Measurements from ENCODE around the gene MARK4. TPM values are rescaled to one million over a fixed set of nuclear protein-coding genes. Genes with fewer than 3 reads are reported as not detected.

Gene MARK4
- total RNA-seq, 1 donor from 2014 or later = 165 TPM

DNA sequence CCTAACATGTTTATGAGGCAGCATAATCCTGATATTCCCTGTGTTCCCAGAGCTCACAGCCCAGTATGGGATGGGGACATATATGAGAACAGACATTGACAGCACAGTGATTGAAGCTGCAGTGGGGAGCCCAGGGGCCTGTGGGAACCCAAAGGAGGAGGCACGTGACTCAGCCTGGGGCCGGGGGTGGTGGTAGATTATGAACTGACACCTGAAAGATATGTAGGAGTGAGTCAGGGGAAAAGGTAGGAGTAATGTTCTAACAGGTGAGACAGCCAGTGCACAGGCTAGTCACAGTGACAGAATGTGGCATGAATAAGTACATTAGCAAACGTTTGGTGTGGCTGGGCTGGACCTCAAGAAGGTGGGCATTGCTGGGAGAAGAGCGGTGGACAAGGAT lies 42.6 kb downstream of the MARK4 start:
- Mint-ChIP-seq H3K27me3 (ENCODE audit: unreplicated experiment) (peaks cover 9% of the 10 kb centered on the region), H3K4me1 (ENCODE audit: unreplicated experiment) (peaks cover 6% of the 10 kb centered on the region), H3K4me3 (ENCODE audit: unreplicated experiment) (peak overlapping the region; percentile 65), H3K27ac (ENCODE audit: unreplicated experiment) (no peak overlapping the region), H3K36me3 (ENCODE audit: low read depth, unreplicated experiment) (peaks cover 56% of the 10 kb centered on the region), H3K9me3 (ENCODE audit: unreplicated experiment) (no peaks in the 10 kb centered on the region)
- no peak for DNase-seq (ENCODE audit: low spot score)
- TF ChIP-seq CTCF (IDR thresholded peaks at IDR 0.05; ENCODE audit: unreplicated experiment) = no peak

- Mint-ChIP-seq H3K27ac (ENCODE audit: unreplicated experiment) (no peak overlapping the region), H3K4me1 (ENCODE audit: unreplicated experiment) (peaks cover 6% of the 10 kb centered on the region), H3K4me3 (ENCODE audit: unreplicated experiment) (no peak overlapping the region), H3K9me3 (ENCODE audit: unreplicated experiment) (no peaks in the 10 kb centered on the region), H3K27me3 (ENCODE audit: unreplicated experiment) (peaks cover 8% of the 10 kb centered on the region), H3K36me3 (ENCODE audit: low read depth, unreplicated experiment) (peaks cover 61% of the 10 kb centered on the region)
- TF ChIP-seq CTCF (IDR thresholded peaks at IDR 0.05; ENCODE audit: unreplicated experiment) = no peak
- no peak for DNase-seq (ENCODE audit: low spot score)
Observed at GRCh38 chr19:45294291-45295029, 43.4 kb downstream of the MARK4 start.

DNA sequence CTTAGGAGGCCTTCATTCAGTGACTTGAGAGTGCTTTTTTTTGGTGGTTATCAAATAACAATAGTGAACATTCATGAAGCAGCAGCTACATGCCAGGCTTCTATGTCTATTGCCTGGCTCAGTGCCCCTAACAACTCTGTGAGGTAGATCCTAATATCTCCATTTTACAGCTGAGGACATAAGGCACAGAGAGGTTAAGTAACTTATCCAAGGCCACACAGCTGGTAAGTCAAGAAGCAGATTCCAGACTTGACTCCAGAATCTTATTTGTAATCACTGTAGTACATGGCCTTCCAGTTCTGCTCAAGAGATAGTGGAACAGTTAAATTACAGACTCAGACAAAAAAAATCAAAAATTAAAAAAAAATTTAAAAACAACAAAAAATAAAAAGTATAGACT lies 44.8 kb downstream of the MARK4 start:
- H3K4me1 Mint-ChIP-seq (ENCODE audit: unreplicated experiment) = peaks cover 6% of the 10 kb centered on the region
- H3K27ac Mint-ChIP-seq (ENCODE audit: unreplicated experiment) = no peak overlapping the region
- peaks cover 67% of the 10 kb centered on the region for H3K36me3 Mint-ChIP-seq (ENCODE audit: low read depth, unreplicated experiment)
- no peak for DNase-seq (ENCODE audit: low spot score)
- no peak overlapping the region for H3K4me3 Mint-ChIP-seq (ENCODE audit: unreplicated experiment)
- TF ChIP-seq CTCF (IDR thresholded peaks at IDR 0.05; ENCODE audit: unreplicated experiment) = no peak
- peaks cover 9% of the 10 kb centered on the region for H3K27me3 Mint-ChIP-seq (ENCODE audit: unreplicated experiment)
- no peaks in the 10 kb centered on the region for H3K9me3 Mint-ChIP-seq (ENCODE audit: unreplicated experiment)

DNA sequence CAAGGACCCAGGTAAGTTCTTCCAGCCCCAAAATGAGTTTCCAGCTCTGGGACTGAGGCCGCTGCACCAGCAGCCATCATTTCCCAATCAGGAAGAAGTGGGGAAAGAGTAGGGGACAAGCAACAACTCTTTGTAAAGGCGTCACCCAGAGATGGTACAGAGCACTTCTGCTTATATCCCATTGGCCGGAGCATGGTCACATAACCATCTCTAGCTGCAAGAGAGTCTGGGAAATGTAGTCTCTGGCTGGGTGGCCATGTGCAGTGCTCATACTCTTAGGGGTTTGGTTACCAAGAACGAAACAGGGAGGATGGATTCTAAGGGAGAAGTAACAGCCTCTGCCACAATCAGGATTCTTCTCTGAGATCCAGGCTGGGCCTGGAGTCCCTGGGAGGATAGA lies 45.3 kb downstream of the MARK4 start:
- Mint-ChIP-seq H3K27me3 (ENCODE audit: unreplicated experiment) (peaks cover 8% of the 10 kb centered on the region), H3K36me3 (ENCODE audit: low read depth, unreplicated experiment) (peaks cover 65% of the 10 kb centered on the region)
- TF ChIP-seq CTCF (IDR thresholded peaks at IDR 0.05; ENCODE audit: unreplicated experiment) = no peak

DNA sequence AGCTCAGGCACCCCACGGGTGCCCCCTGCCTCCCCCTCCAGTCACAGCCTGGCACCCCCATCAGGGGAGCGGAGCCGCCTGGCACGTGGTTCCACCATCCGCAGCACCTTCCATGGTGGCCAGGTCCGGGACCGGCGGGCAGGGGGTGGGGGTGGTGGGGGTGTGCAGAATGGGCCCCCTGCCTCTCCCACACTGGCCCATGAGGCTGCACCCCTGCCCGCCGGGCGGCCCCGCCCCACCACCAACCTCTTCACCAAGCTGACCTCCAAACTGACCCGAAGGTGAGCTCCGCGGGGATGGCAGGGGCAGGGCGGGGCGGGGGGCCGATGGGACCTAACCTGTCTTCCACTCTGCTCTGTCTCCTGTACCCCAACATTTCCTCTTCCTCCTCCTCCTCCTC lies 46.6 kb downstream of the MARK4 start:
- peaks cover 59% of the 10 kb centered on the region for H3K36me3 Mint-ChIP-seq (ENCODE audit: low read depth, unreplicated experiment)
- TF ChIP-seq CTCF (IDR thresholded peaks at IDR 0.05; ENCODE audit: unreplicated experiment) = no peak
- H3K4me3 Mint-ChIP-seq (ENCODE audit: unreplicated experiment) = no peak overlapping the region
- peaks cover 9% of the 10 kb centered on the region for H3K27me3 Mint-ChIP-seq (ENCODE audit: unreplicated experiment)
- H3K4me1 Mint-ChIP-seq (ENCODE audit: unreplicated experiment) = peaks cover 6% of the 10 kb centered on the region
- H3K9me3 Mint-ChIP-seq (ENCODE audit: unreplicated experiment) = no peaks in the 10 kb centered on the region
- DNase-seq (ENCODE audit: low spot score) = no peak
- no peak overlapping the region for H3K27ac Mint-ChIP-seq (ENCODE audit: unreplicated experiment)

More for the DNA sequence above, 45.3 kb downstream of the MARK4 start:
- Mint-ChIP-seq H3K27ac (ENCODE audit: unreplicated experiment) (no peak overlapping the region), H3K4me3 (ENCODE audit: unreplicated experiment) (peak overlapping the region; percentile 74), H3K4me1 (ENCODE audit: unreplicated experiment) (peaks cover 6% of the 10 kb centered on the region), H3K9me3 (ENCODE audit: unreplicated experiment) (no peaks in the 10 kb centered on the region)
- no peak for DNase-seq (ENCODE audit: low spot score)

All from endothelial cell (in vitro differentiated cells).